ENCODE data around the gene LNX1. TPM values are rescaled to one million over a fixed set of nuclear protein-coding genes. Genes with fewer than 3 reads are reported as not detected.

LNX1 gene
- total RNA-seq, 1 donor from 2014 or later: 4.4 TPM

DNA sequence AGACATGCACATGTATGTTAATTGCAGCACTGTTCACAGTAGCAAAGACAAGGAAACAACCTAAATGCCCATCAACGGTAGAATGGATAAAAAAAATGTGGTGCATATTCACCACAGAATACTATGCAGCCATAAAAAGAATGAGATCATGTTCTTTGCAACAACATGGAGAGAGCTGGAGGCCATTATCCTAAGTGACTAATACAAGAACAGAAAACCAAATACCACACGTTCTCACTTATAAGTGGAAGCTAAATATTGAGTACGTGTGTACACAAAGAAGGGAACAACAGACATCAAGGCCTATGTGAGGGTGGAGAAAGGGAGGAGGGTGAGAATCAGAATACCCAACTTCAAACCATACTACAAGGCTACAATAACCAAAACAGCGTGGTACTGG lies 17.4 kb upstream of the LNX1 start:
- Histone ChIP-seq H3K27me3 (ENCODE audit: insufficient read depth, low read length) (no peaks in the 10 kb centered on the region), H3K4me3 (ENCODE audit: insufficient read depth, low read depth, low read length) (no peak overlapping the region), H3K27ac (ENCODE audit: low read depth, low read length) (no peak overlapping the region), H3K9me3 (ENCODE audit: insufficient read depth, low read depth, low read length) (no peaks in the 10 kb centered on the region), H3K4me2 (ENCODE audit: low read length) (no peak overlapping the region), H3K9ac (ENCODE audit: low read length) (no peak overlapping the region), H3K36me3 (ENCODE audit: insufficient read depth, low read length) (no peaks in the 10 kb centered on the region), H3K4me1 (ENCODE audit: insufficient read depth, low read length) (no peaks in the 10 kb centered on the region), H3K79me2 (ENCODE audit: insufficient read depth, low read length) (no peaks in the 10 kb centered on the region), H4K20me1 (ENCODE audit: insufficient read depth, low read length) (no peaks in the 10 kb centered on the region), H2AFZ (ENCODE audit: low read depth, low read length) (no peak overlapping the region)
- no peak overlapping the region for H3K4me3 Mint-ChIP-seq (ENCODE audit: unreplicated experiment)
- no peaks in the 10 kb centered on the region for H3K4me1 Mint-ChIP-seq (ENCODE audit: low read depth, unreplicated experiment)
- DNase-seq (ENCODE audit: low read depth): no peak
- H3K27me3 Mint-ChIP-seq (ENCODE audit: low read depth, unreplicated experiment): no peaks in the 10 kb centered on the region
- H3K9me3 Mint-ChIP-seq (ENCODE audit: unreplicated experiment): peaks cover 7% of the 10 kb centered on the region
- no peak overlapping the region for H3K27ac Mint-ChIP-seq (ENCODE audit: unreplicated experiment)
- no peak for FAIRE-seq
- TF ChIP-seq CTCF (IDR thresholded peaks at IDR 0.05; ENCODE audit: insufficient read depth, low read depth, low read length) (no peak), EZH2 (IDR thresholded peaks at IDR 0.05; ENCODE audit: insufficient read depth, low read length) (no peak)
- H3K36me3 Mint-ChIP-seq (ENCODE audit: low read depth, unreplicated experiment): no peaks in the 10 kb centered on the region

GRCh38 chr4:53608242-53608641 lies 17.0 kb upstream of the LNX1 start:
- H3K9me3 Mint-ChIP-seq (ENCODE audit: unreplicated experiment): peaks cover 7% of the 10 kb centered on the region
- Histone ChIP-seq H3K27me3 (ENCODE audit: insufficient read depth, low read length) (no peaks in the 10 kb centered on the region), H4K20me1 (ENCODE audit: insufficient read depth, low read length) (no peaks in the 10 kb centered on the region), H2AFZ (ENCODE audit: low read depth, low read length) (no peak overlapping the region), H3K79me2 (ENCODE audit: insufficient read depth, low read length) (no peaks in the 10 kb centered on the region), H3K4me3 (ENCODE audit: insufficient read depth, low read depth, low read length) (no peak overlapping the region), H3K4me1 (ENCODE audit: insufficient read depth, low read length) (no peaks in the 10 kb centered on the region), H3K36me3 (ENCODE audit: insufficient read depth, low read length) (no peaks in the 10 kb centered on the region), H3K9ac (ENCODE audit: low read length) (no peak overlapping the region), H3K27ac (ENCODE audit: low read depth, low read length) (no peak overlapping the region), H3K4me2 (ENCODE audit: low read length) (no peak overlapping the region), H3K9me3 (ENCODE audit: insufficient read depth, low read depth, low read length) (no peaks in the 10 kb centered on the region)
- H3K27ac Mint-ChIP-seq (ENCODE audit: unreplicated experiment): no peak overlapping the region
- DNase-seq (ENCODE audit: low read depth) (no peak), FAIRE-seq (no peak)
- no peaks in the 10 kb centered on the region for H3K4me1 Mint-ChIP-seq (ENCODE audit: low read depth, unreplicated experiment)
- H3K4me3 Mint-ChIP-seq (ENCODE audit: unreplicated experiment): no peak overlapping the region
- H3K27me3 Mint-ChIP-seq (ENCODE audit: low read depth, unreplicated experiment): no peaks in the 10 kb centered on the region
- no peak for TF ChIP-seq CTCF (IDR thresholded peaks at IDR 0.05; ENCODE audit: insufficient read depth, low read depth, low read length)
- TF ChIP-seq EZH2 (IDR thresholded peaks at IDR 0.05; ENCODE audit: insufficient read depth, low read length): no peak
- no peaks in the 10 kb centered on the region for H3K36me3 Mint-ChIP-seq (ENCODE audit: low read depth, unreplicated experiment)

- Histone ChIP-seq H2AFZ (ENCODE audit: low read depth, low read length) (no peak overlapping the region), H3K4me3 (ENCODE audit: insufficient read depth, low read depth, low read length) (no peak overlapping the region), H3K9ac (ENCODE audit: low read length) (no peak overlapping the region), H3K4me2 (ENCODE audit: low read length) (no peak overlapping the region), H3K9me3 (ENCODE audit: insufficient read depth, low read depth, low read length) (no peaks in the 10 kb centered on the region), H3K27ac (ENCODE audit: low read depth, low read length) (no peak overlapping the region), H3K27me3 (ENCODE audit: insufficient read depth, low read length) (no peaks in the 10 kb centered on the region), H3K79me2 (ENCODE audit: insufficient read depth, low read length) (no peaks in the 10 kb centered on the region), H4K20me1 (ENCODE audit: insufficient read depth, low read length) (no peaks in the 10 kb centered on the region), H3K4me1 (ENCODE audit: insufficient read depth, low read length) (no peaks in the 10 kb centered on the region), H3K36me3 (ENCODE audit: insufficient read depth, low read length) (no peaks in the 10 kb centered on the region)
- DNase-seq (ENCODE audit: low read depth): peak; percentile 66
- Mint-ChIP-seq H3K4me3 (ENCODE audit: unreplicated experiment) (no peak overlapping the region), H3K36me3 (ENCODE audit: low read depth, unreplicated experiment) (no peaks in the 10 kb centered on the region), H3K27me3 (ENCODE audit: low read depth, unreplicated experiment) (no peaks in the 10 kb centered on the region), H3K9me3 (ENCODE audit: unreplicated experiment) (peaks cover 12% of the 10 kb centered on the region), H3K27ac (ENCODE audit: unreplicated experiment) (no peak overlapping the region), H3K4me1 (ENCODE audit: low read depth, unreplicated experiment) (no peaks in the 10 kb centered on the region)
- no peak for TF ChIP-seq EZH2 (IDR thresholded peaks at IDR 0.05; ENCODE audit: insufficient read depth, low read length)
- no peak for TF ChIP-seq CTCF (IDR thresholded peaks at IDR 0.05; ENCODE audit: insufficient read depth, low read depth, low read length)
- no peak for FAIRE-seq
These were observed 14.5 kb upstream of the LNX1 start for GRCh38 chr4:53605783-53606182.
